OCI-LY3 (cell line): Measurements from ENCODE around the gene MPPED1.

Source experiments
- H2AFZ ChIP-seq: fragments of 200-600, 300-600 bp; shearing (Covaris generic); 2 replicates; pipeline ENCODE4 v1.6.0; 2014; ENCODE audit warnings: antibody characterized with exemption, low read depth, low read length
- H3K27ac ChIP-seq: fragments of 200-600, 300-600 bp; sonication (generic); 2 replicates; pipeline ENCODE4 v1.5.1; 2014; ENCODE audit warnings: mild to moderate bottlenecking, low read length, moderate library complexity, mixed read lengths
- H3K27me3 ChIP-seq: fragments of 200-600, 300-600 bp; sonication (generic); 2 replicates; pipeline ENCODE4 v1.6.1; 2014; ENCODE audit warnings: low read depth, low read length, mixed read lengths
- H3K36me3 ChIP-seq: fragments of 200-600, 300-600 bp; sonication (generic); replicated peaks from 2 replicates; pipeline ENCODE3; 2014; ENCODE audit warnings: low read depth, low read length, mixed read lengths
- H3K4me1 ChIP-seq: fragments of 300-600, 200-600 bp; sonication (generic); 2 replicates; pipeline ENCODE4 v1.6.1; 2014; ENCODE audit warnings: low read length, mixed read lengths
- H3K4me2 ChIP-seq: fragments of 200-600, 300-600 bp; sonication (generic); 2 replicates; pipeline ENCODE4 v1.6.1; 2014; ENCODE audit warnings: low read length, mixed read lengths
- H3K4me3 ChIP-seq: fragments of 300-600, 200-600 bp; sonication (generic); 2 replicates; pipeline ENCODE4 v1.5.1; 2014; ENCODE audit warnings: antibody characterized with exemption, mild to moderate bottlenecking, low read length, moderate library complexity
- H3K79me2 ChIP-seq: fragments of 300-600, 200-600 bp; shearing (Covaris generic); 2 replicates; pipeline ENCODE4 v1.6.1; 2014; ENCODE audit warnings: mild to moderate bottlenecking, low read length, mixed read lengths
- H3K9ac ChIP-seq: fragments of 300-600, 200-600 bp; shearing (Covaris generic); 2 replicates; pipeline ENCODE4 v1.6.0; 2014; ENCODE audit warnings: mild to moderate bottlenecking, low read length, moderate library complexity
- H3K9me3 ChIP-seq: fragments of 200-600, 300-600 bp; shearing (Covaris generic); 2 replicates; pipeline ENCODE4 v1.6.1; 2014; ENCODE audit warnings: low read length, mixed read lengths; ENCODE audit not compliant: insufficient read depth
- H4K20me1 ChIP-seq: fragments of 200-600, 300-600 bp; sonication (generic); 2 replicates; pipeline ENCODE4 v1.6.1; 2016; ENCODE audit warnings: low read length, mixed read lengths; ENCODE audit not compliant: insufficient read depth
- CTCF ChIP-seq: fragments of 200-600, 300-600 bp; sonication (generic); IDR thresholded peaks from 2 replicates; pipeline ENCODE4 v1.5.1; 2014; ENCODE audit warnings: antibody characterized with exemption, low read length, low read depth
- EZH2phosphoT487 ChIP-seq: fragments of 200-600 bp; shearing (Covaris generic); IDR thresholded peaks from 2 replicates; pipeline ENCODE4 v1.6.1; 2018; ENCODE audit warnings: antibody characterized with exemption, mixed run types, low read depth

MPPED1 gene

GRCh38 chr22:43387815-43388214 is 24.0 kb upstream of the MPPED1 start:
- no peak overlapping the region for H3K4me3 ChIP-seq
- H2AFZ ChIP-seq, result no peak overlapping the region
- H3K4me1 ChIP-seq, result peaks cover 2% of the 10 kb centered on the region; the same call in 1 of the 2 replicates
- 0 out of 2 replicates have a peak, but pooled peaks cover 2% of the 10 kb centered on the region for H4K20me1 ChIP-seq
- H3K9me3 ChIP-seq, result no peaks in the 10 kb centered on the region
- TF ChIP-seq CTCF, result no peak
- TF ChIP-seq EZH2phosphoT487, result no peak
- H3K36me3 ChIP-seq, result no peaks in the 10 kb centered on the region
- H3K4me2 ChIP-seq, result no peak overlapping the region
- peaks cover 45% of the 10 kb centered on the region for H3K27me3 ChIP-seq
- H3K79me2 ChIP-seq, result no peaks in the 10 kb centered on the region
- no peak overlapping the region for H3K9ac ChIP-seq
- H3K27ac ChIP-seq, result no peak overlapping the region

DNA sequence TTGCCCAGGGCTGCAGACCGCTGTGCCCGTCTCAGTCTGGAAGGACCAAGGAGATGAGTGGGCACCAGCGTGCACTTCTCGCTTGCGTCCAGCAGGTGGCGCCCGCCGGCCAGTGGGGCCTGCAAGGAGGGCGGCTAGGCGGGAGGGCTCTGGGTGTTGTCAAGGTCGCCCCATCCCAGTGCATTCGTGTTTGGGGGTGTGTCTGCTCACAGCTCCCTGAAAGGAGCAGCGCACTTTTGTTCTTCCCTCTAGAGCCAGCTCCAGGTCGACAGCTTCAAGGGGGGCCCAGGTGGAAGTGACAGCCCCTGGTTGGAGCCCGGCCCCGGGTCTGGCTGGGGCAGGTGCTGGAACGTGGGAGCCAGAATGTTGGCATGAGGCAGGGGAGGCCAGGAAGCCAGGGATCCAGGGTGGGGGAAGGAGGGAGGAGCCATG is 23.4 kb upstream of the MPPED1 start:
- peaks cover 38% of the 10 kb centered on the region for H3K27me3 ChIP-seq
- no peak overlapping the region for H3K27ac ChIP-seq
- H3K79me2 ChIP-seq, result no peaks in the 10 kb centered on the region
- no peaks in the 10 kb centered on the region for H3K9me3 ChIP-seq
- peak overlapping the region; percentile 24; the same call in 1 of the 2 replicates for H3K4me2 ChIP-seq
- H2AFZ ChIP-seq, result no peak overlapping the region
- 0 out of 2 replicates have a peak, but pooled peaks cover 2% of the 10 kb centered on the region for H4K20me1 ChIP-seq
- no peak overlapping the region for H3K4me3 ChIP-seq
- TF ChIP-seq EZH2phosphoT487 (no peak), CTCF (peak; percentile 98)
- H3K9ac ChIP-seq, result no peak overlapping the region
- H3K4me1 ChIP-seq, result peaks cover 2% of the 10 kb centered on the region; the same call in 1 of the 2 replicates
- no peaks in the 10 kb centered on the region for H3K36me3 ChIP-seq

GRCh38 chr22:43389227-43389836 is 22.5 kb upstream of the MPPED1 start:
- no peaks in the 10 kb centered on the region for H3K79me2 ChIP-seq
- H3K27ac ChIP-seq, result no peak overlapping the region
- H3K4me3 ChIP-seq, result no peak overlapping the region
- H2AFZ ChIP-seq, result no peak overlapping the region
- no peaks in the 10 kb centered on the region for H3K9me3 ChIP-seq
- no peak overlapping the region for H3K4me2 ChIP-seq
- TF ChIP-seq EZH2phosphoT487 (no peak), CTCF (no peak)
- peaks cover 34% of the 10 kb centered on the region for H3K27me3 ChIP-seq
- peaks cover 2% of the 10 kb centered on the region; the same call in 1 of the 2 replicates for H3K4me1 ChIP-seq
- H3K9ac ChIP-seq, result no peak overlapping the region
- no peaks in the 10 kb centered on the region for H3K36me3 ChIP-seq
- H4K20me1 ChIP-seq, result 0 out of 2 replicates have a peak, but pooled peaks cover 2% of the 10 kb centered on the region

DNA sequence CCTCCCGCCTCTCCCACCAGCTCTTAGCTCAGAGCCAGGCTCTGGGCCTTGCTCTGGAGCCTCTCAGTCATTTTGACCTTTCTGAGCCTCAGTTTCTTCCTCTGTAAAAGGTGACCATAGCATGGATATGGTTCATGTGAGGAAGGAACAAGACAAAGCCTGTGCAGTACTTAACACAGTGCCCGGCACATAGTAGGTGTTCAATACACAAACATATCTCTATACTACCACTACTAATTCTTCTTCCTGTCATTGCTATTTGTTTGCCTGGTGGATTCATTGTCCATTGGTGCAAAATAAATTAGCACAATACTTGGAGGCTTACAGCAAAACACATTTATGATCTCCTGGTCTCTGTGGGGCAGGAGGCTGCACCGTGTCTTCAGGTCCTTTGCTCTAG is 21.6 kb upstream of the MPPED1 start:
- H3K27me3 ChIP-seq, result peaks cover 26% of the 10 kb centered on the region
- H3K4me1 ChIP-seq, result peaks cover 2% of the 10 kb centered on the region; the same call in 1 of the 2 replicates
- no peak overlapping the region for H3K27ac ChIP-seq
- H4K20me1 ChIP-seq, result 0 out of 2 replicates have a peak, but pooled peaks cover 2% of the 10 kb centered on the region
- no peak overlapping the region for H3K4me3 ChIP-seq
- TF ChIP-seq EZH2phosphoT487 (no peak), CTCF (no peak)
- no peak overlapping the region for H2AFZ ChIP-seq
- no peaks in the 10 kb centered on the region for H3K9me3 ChIP-seq
- no peak overlapping the region for H3K9ac ChIP-seq
- no peaks in the 10 kb centered on the region for H3K36me3 ChIP-seq
- H3K79me2 ChIP-seq, result no peaks in the 10 kb centered on the region
- no peak overlapping the region for H3K4me2 ChIP-seq
